NB4 (cell line): ENCODE results near the gene RCBTB2.

Experiments used
- CTCF ChIP-seq: IDR thresholded peaks from one replicate; pipeline ENCODE4 v1.5.1; 2012; ENCODE audit warnings: low read depth, low read length
- MAX ChIP-seq: IDR thresholded peaks from 2 replicates; pipeline ENCODE4 v1.6.1; 2011; ENCODE audit warnings: low read depth, low read length
- POLR2A ChIP-seq: IDR thresholded peaks from 2 replicates; pipeline ENCODE4 v1.6.1; 2011; ENCODE audit warnings: mild to moderate bottlenecking; ENCODE audit not compliant: insufficient read length; ENCODE audit errors: extremely low read depth

GRCh38 chr13:48536621-48537250 is 3.9 kb upstream of the RCBTB2 start:
- no peak for TF ChIP-seq CTCF
- TF ChIP-seq POLR2A, result no peak
- TF ChIP-seq MAX, result no peak
